Sigmoid colon (tissue), 4 donors: ENCODE results near the gene SLF1.

Source experiments
- CTCF ChIP-seq, 4 experiments: fragments of 450-650 bp in 3 of 4; fragments of 200-600 bp in 1 of 4; IDR thresholded peaks; one replicate each; pipeline ENCODE4 v1.5.1; 2016 to 2019; ENCODE audit warnings: antibody characterized with exemption in 4 of 4, mild to moderate bottlenecking in 3 of 4, moderate library complexity in 2 of 4
- EP300 ChIP-seq, 4 donors: sonication (generic); formaldehyde crosslinking; IDR thresholded peaks; one replicate each; pipeline ENCODE4 v1.6.1; 2017; ENCODE audit warnings: antibody characterized with exemption in 4 of 4
- POLR2A ChIP-seq, 2 donors: fragments of 450-650 bp; IDR thresholded peaks; one replicate each; pipeline ENCODE4 v1.6.1; 2016; ENCODE audit warnings: antibody characterized with exemption in 2 of 2, mild to moderate bottlenecking in 2 of 2, moderate library complexity in 2 of 2
- POLR2AphosphoS5 ChIP-seq, 4 donors: sonication (generic); formaldehyde crosslinking; IDR thresholded peaks; one replicate each; pipeline ENCODE4 v1.6.1; 2017; ENCODE audit warnings: antibody characterized with exemption in 4 of 4

- TF ChIP-seq CTCF (IDR thresholded peaks at IDR 0.05) (no peak), POLR2A (IDR thresholded peaks at IDR 0.05) (no peak), POLR2AphosphoS5 (IDR thresholded peaks at IDR 0.05) (no peak), EP300 (IDR thresholded peaks at IDR 0.05) (no peak)
Observed at GRCh38 chr5:94745786-94746730, 127.6 kb downstream of the SLF1 start.
